ENCODE data around the gene CSNK1D. TPM values are rescaled to one million over a fixed set of nuclear protein-coding genes. Genes with fewer than 3 reads are reported as not detected.

CSNK1D gene
- polyA plus RNA-seq, 1 donor from 2014 or later, result 29.9 TPM

- H3K27me3 ChIP-seq (ENCODE audit: insufficient read depth, low read depth, low read length), result peaks cover 6% of the 10 kb centered on the region
- no peaks in the 10 kb centered on the region for H3K79me2 ChIP-seq (replicated peaks; ENCODE audit: insufficient read depth, low read length)
- H3K9me3 ChIP-seq (ENCODE audit: low read length), result no peaks in the 10 kb centered on the region
- H3K9ac ChIP-seq (ENCODE audit: low read length), result no peak overlapping the region
- H3F3A ChIP-seq (ENCODE audit: insufficient read depth, low read length, poor library complexity, severe bottlenecking), result no peaks in the 10 kb centered on the region
- peak; percentile 26 for TF ChIP-seq RAD21 (conservative IDR thresholded peaks at IDR 0.05)
- TF ChIP-seq REST (IDR thresholded peaks at IDR 0.05; ENCODE audit: borderline replicate concordance), result no peak
- TF ChIP-seq, protein P1, sequence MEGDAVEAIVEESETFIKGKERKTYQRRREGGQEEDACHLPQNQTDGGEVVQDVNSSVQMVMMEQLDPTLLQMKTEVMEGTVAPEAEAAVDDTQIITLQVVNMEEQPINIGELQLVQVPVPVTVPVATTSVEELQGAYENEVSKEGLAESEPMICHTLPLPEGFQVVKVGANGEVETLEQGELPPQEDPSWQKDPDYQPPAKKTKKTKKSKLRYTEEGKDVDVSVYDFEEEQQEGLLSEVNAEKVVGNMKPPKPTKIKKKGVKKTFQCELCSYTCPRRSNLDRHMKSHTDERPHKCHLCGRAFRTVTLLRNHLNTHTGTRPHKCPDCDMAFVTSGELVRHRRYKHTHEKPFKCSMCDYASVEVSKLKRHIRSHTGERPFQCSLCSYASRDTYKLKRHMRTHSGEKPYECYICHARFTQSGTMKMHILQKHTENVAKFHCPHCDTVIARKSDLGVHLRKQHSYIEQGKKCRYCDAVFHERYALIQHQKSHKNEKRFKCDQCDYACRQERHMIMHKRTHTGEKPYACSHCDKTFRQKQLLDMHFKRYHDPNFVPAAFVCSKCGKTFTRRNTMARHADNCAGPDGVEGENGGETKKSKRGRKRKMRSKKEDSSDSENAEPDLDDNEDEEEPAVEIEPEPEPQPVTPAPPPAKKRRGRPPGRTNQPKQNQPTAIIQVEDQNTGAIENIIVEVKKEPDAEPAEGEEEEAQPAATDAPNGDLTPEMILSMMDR (IDR thresholded peaks at IDR 0.05; ENCODE audit: poor library complexity, severe bottlenecking), result peak; percentile 56
- H3K9me2 ChIP-seq (ENCODE audit: insufficient read depth, low read length), result no peaks in the 10 kb centered on the region
- H3K27ac ChIP-seq (ENCODE audit: low read length), result no peak overlapping the region
- H3K4me2 ChIP-seq (ENCODE audit: low read length), result no peak overlapping the region
- H3K36me3 ChIP-seq (ENCODE audit: insufficient read depth, low read length), result no peaks in the 10 kb centered on the region
- H2AFZ ChIP-seq (ENCODE audit: low read depth, low read length), result no peak overlapping the region
- H4K20me1 ChIP-seq (ENCODE audit: insufficient read depth), result no peaks in the 10 kb centered on the region
- H3K4me3 ChIP-seq (ENCODE audit: low read length), result no peak overlapping the region
These were observed 37.1 kb downstream of the CSNK1D start for GRCh38 chr17:82236142-82236971.

- Histone ChIP-seq H2AFZ (ENCODE audit: low read depth, low read length) (no peak overlapping the region), H3K9ac (ENCODE audit: low read length) (no peak overlapping the region), H3K4me2 (ENCODE audit: low read length) (no peak overlapping the region), H3K79me2 (replicated peaks; ENCODE audit: insufficient read depth, low read length) (no peaks in the 10 kb centered on the region), H4K20me1 (ENCODE audit: insufficient read depth) (no peaks in the 10 kb centered on the region), H3F3A (ENCODE audit: insufficient read depth, low read length, poor library complexity, severe bottlenecking) (no peaks in the 10 kb centered on the region), H3K27me3 (ENCODE audit: insufficient read depth, low read depth, low read length) (peaks cover 12% of the 10 kb centered on the region), H3K9me2 (ENCODE audit: insufficient read depth, low read length) (no peaks in the 10 kb centered on the region), H3K36me3 (ENCODE audit: insufficient read depth, low read length) (no peaks in the 10 kb centered on the region), H3K4me3 (ENCODE audit: low read length) (no peak overlapping the region), H3K27ac (ENCODE audit: low read length) (no peak overlapping the region), H3K9me3 (ENCODE audit: low read length) (no peaks in the 10 kb centered on the region)
- TF ChIP-seq MXI1 (conservative IDR thresholded peaks at IDR 0.05; ENCODE audit: poor library complexity, severe bottlenecking) (no peak), TAF1 (IDR thresholded peaks at IDR 0.05; ENCODE audit: low read depth) (no peak), POLR2AphosphoS5 (IDR thresholded peaks at IDR 0.05) (no peak), EZH2 (IDR thresholded peaks at IDR 0.05; ENCODE audit: borderline replicate concordance, insufficient read depth, low read length, poor library complexity, severe bottlenecking) (no peak)
These were observed 37.7 kb downstream of the CSNK1D start for GRCh38 chr17:82235775-82236141.

Data from neural cell (in vitro differentiated cells).